Liver (tissue), 9 donors: ENCODE measurements around the gene KLF1. TPM values are rescaled to one million over a fixed set of nuclear protein-coding genes. Genes with fewer than 3 reads are reported as not detected.

Experiments
- DNase-seq: peaks from one replicate; pipeline ENCODE4 v3.0.0-alpha.2; 2017; ENCODE audit warnings: low spot score
- H3K27ac ChIP-seq, 2 donors: one replicate each; pipeline ENCODE4 v1.7.0; 2013; ENCODE audit warnings: inconsistent platforms in 2 of 2, low read length in 2 of 2, control low read depth in 1 of 2, low read depth in 1 of 2, mild to moderate bottlenecking in 1 of 2
- H3K27me3 ChIP-seq, 4 donors: one replicate each; pipeline versions ENCODE4 v1.6.1 to v1.7.0; 2013; ENCODE audit warnings: low read length in 3 of 4, inconsistent platforms in 1 of 4, mild to moderate bottlenecking in 1 of 4, moderate library complexity in 1 of 4; ENCODE audit not compliant: control insufficient read depth in 4 of 4, insufficient read depth in 4 of 4
- H3K36me3 ChIP-seq, 4 donors: one replicate each; pipeline versions ENCODE4 v1.6.1 to v1.7.0; 2013; ENCODE audit warnings: low read length in 3 of 4, mild to moderate bottlenecking in 3 of 4, low read depth in 1 of 4, moderate library complexity in 1 of 4; ENCODE audit not compliant: control insufficient read depth in 4 of 4, insufficient read depth in 3 of 4
- H3K4me1 ChIP-seq, 4 donors: one replicate each; pipeline versions ENCODE4 v1.6.1 to v1.7.0; 2013; ENCODE audit warnings: low read length in 3 of 4, mild to moderate bottlenecking in 3 of 4, moderate library complexity in 1 of 4; ENCODE audit not compliant: control insufficient read depth in 4 of 4, insufficient read depth in 4 of 4
- H3K4me3 ChIP-seq, 3 donors: one replicate each; pipeline versions ENCODE4 v1.6.1 to v1.7.0; 2013; ENCODE audit warnings: low read length in 3 of 3, control low read depth in 1 of 3, low read depth in 1 of 3, mild to moderate bottlenecking in 1 of 3
- H3K9ac ChIP-seq, 2 donors: one replicate each; pipeline ENCODE4 v1.7.0; 2013; ENCODE audit warnings: low read length in 2 of 2, mild to moderate bottlenecking in 2 of 2, moderate library complexity in 2 of 2, control low read depth in 1 of 2, low read depth in 1 of 2
- H3K9me3 ChIP-seq, 4 donors: one replicate each; pipeline versions ENCODE4 v1.6.1 to v1.7.0; 2013; ENCODE audit warnings: low read length in 3 of 4; ENCODE audit not compliant: control insufficient read depth in 4 of 4
- EGR1 ChIP-seq, 2 donors: IDR thresholded peaks; 2 replicates each; pipeline ENCODE4 v1.6.1; 2016 to 2018; ENCODE audit warnings: antibody characterized with exemption in 2 of 2, low read depth in 2 of 2
- FOXA1 ChIP-seq: IDR thresholded peaks from 2 replicates; pipeline ENCODE4 v1.6.1; 2016; ENCODE audit warnings: antibody characterized with exemption
- FOXA2 ChIP-seq: IDR thresholded peaks from 2 replicates; pipeline ENCODE4 v1.6.1; 2016; ENCODE audit warnings: antibody characterized with exemption
- GABPA ChIP-seq, 2 donors: IDR thresholded peaks in 1 of 2; conservative IDR thresholded peaks in 1 of 2; 2 replicates each; pipeline ENCODE4 v1.6.1; 2016; ENCODE audit warnings: antibody characterized with exemption in 2 of 2, mild to moderate bottlenecking in 1 of 2, moderate library complexity in 1 of 2
- HNF4A ChIP-seq, 2 donors: conservative IDR thresholded peaks; 2 replicates each; pipeline ENCODE4 v1.6.1; 2016; ENCODE audit warnings: antibody characterized with exemption in 2 of 2, mild to moderate bottlenecking in 2 of 2
- HNF4G ChIP-seq: IDR thresholded peaks from 2 replicates; pipeline ENCODE4 v1.6.1; 2016; ENCODE audit warnings: antibody characterized with exemption
- JUND ChIP-seq, 2 donors: IDR thresholded peaks; 2 replicates each; pipeline ENCODE4 v1.6.1; 2016; ENCODE audit warnings: antibody characterized with exemption in 2 of 2
- NR2F2 ChIP-seq: IDR thresholded peaks from 2 replicates; pipeline ENCODE4 v1.6.1; 2016; ENCODE audit warnings: antibody characterized with exemption
- RAD21 ChIP-seq, 2 donors: IDR thresholded peaks; 2 replicates each; pipeline ENCODE4 v1.6.1; 2016; ENCODE audit warnings: antibody characterized with exemption in 2 of 2, mild to moderate bottlenecking in 2 of 2
- RXRA ChIP-seq, 2 donors: IDR thresholded peaks; 2 replicates each; pipeline ENCODE4 v1.6.1; 2017 to 2018; ENCODE audit warnings: antibody characterized with exemption in 2 of 2, mild to moderate bottlenecking in 1 of 2
- SP1 ChIP-seq: IDR thresholded peaks from 2 replicates; pipeline ENCODE4 v1.6.1; 2018; ENCODE audit warnings: antibody characterized with exemption, mild to moderate bottlenecking
- TAF1 ChIP-seq: conservative IDR thresholded peaks from 2 replicates; pipeline ENCODE4 v1.6.1; 2016; ENCODE audit warnings: antibody characterized with exemption, mild to moderate bottlenecking
- YY1 ChIP-seq: IDR thresholded peaks from 2 replicates; pipeline ENCODE4 v1.6.1; 2016; ENCODE audit warnings: antibody characterized with exemption, mild to moderate bottlenecking
- WGBS: extraction: QIAGEN DNeasy Blood & Tissue Kit; methylation state at CpG from one replicate; pipeline ENCODE4 v1.1.7; 2013; 5-methylcytosine and 5-hydroxymethylcytosine counted together
- polyA plus RNA-seq, 2 donors: library from polyadenylated mRNA; stranded (reverse) in 1 of 2; unstranded in 1 of 2; fragments of 200-250 nt in 1 of 2; fragments of >200 nt in 1 of 2; fragmentation: Nextera tagmentation in 1 of 2; extraction: Ambion mirVana in 1 of 2; gene quantifications; one replicate each; pipeline versions ENCODE4 v1.2.1 to v1.2.3, GENCODE V29; 2013 to 2015
- total RNA-seq, 2 donors: library from RNA; depleted of rRNA; stranded (reverse); fragments of >200 nt; gene quantifications; one replicate each; pipeline ENCODE4 v1.2.3, GENCODE V29; 2014
- TF ChIP-seq, protein P1 (sequence below): IDR thresholded peaks from 2 replicates; pipeline ENCODE4 v1.6.1; 2016; ENCODE audit warnings: antibody characterized with exemption
- TF ChIP-seq, protein P2 (sequence below): IDR thresholded peaks from 2 replicates; pipeline ENCODE4 v1.6.1; 2016; ENCODE audit warnings: antibody characterized with exemption
- TF ChIP-seq, protein P3 (sequence below): fragments of 150-350 bp; IDR thresholded peaks from 2 replicates; pipeline ENCODE4 v1.5.1; 2017; ENCODE audit warnings: improper control_type of control experiment, low read depth, low read length; ENCODE audit not compliant: missing input control
- TF ChIP-seq, protein P4 (sequence below): IDR thresholded peaks from 2 replicates; pipeline ENCODE4 v1.6.1; 2016; ENCODE audit warnings: antibody characterized with exemption
- donor health status: healthy.
- donor health status: healthy.
- donor health status: healthy.
- donor health status: healthy.
- donor health status: healthy.

KLF1 gene
- total and polyA plus RNA-seq, 4 donors = 234 TPM; not detected in 3

DNA sequence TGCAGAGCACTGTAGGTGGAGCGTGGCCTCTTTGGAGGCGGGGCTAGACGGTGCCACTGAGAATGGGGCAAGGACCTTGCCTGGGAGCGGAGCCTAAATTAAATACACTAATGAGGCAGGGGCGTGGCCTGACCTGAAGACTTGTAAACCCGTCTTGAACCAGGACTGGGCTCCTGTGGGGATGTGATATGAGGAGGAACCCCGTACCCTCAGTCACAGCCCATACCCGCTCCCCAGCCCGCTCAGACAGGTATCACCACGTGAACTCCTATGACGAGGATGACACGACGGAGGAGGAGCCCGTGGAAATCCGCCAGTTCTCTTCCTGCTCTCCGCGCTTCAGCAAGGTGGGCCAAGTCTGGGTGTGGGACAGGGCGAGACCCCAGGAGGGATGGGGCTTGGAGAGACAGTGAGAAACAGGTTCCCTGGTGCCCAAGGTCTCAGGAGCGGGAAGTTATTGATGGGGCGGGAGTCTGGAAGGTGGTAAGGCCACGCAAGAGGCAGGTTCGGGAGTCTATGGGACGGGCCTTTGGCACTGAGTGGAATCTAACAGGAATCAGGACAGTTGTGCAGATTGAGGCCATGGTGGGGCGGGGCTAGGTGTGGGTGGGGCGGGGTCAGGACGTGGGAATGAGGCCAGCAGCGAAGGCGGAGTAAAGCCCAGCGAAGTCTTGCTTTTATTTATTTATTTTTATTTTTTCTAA, 20.4 kb downstream of the KLF1 start (continued):
- TF ChIP-seq, protein P1, sequence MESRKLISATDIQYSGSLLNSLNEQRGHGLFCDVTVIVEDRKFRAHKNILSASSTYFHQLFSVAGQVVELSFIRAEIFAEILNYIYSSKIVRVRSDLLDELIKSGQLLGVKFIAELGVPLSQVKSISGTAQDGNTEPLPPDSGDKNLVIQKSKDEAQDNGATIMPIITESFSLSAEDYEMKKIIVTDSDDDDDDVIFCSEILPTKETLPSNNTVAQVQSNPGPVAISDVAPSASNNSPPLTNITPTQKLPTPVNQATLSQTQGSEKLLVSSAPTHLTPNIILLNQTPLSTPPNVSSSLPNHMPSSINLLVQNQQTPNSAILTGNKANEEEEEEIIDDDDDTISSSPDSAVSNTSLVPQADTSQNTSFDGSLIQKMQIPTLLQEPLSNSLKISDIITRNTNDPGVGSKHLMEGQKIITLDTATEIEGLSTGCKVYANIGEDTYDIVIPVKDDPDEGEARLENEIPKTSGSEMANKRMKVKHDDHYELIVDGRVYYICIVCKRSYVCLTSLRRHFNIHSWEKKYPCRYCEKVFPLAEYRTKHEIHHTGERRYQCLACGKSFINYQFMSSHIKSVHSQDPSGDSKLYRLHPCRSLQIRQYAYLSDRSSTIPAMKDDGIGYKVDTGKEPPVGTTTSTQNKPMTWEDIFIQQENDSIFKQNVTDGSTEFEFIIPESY = no peak
- no peak for TF ChIP-seq NR2F2

DNA sequence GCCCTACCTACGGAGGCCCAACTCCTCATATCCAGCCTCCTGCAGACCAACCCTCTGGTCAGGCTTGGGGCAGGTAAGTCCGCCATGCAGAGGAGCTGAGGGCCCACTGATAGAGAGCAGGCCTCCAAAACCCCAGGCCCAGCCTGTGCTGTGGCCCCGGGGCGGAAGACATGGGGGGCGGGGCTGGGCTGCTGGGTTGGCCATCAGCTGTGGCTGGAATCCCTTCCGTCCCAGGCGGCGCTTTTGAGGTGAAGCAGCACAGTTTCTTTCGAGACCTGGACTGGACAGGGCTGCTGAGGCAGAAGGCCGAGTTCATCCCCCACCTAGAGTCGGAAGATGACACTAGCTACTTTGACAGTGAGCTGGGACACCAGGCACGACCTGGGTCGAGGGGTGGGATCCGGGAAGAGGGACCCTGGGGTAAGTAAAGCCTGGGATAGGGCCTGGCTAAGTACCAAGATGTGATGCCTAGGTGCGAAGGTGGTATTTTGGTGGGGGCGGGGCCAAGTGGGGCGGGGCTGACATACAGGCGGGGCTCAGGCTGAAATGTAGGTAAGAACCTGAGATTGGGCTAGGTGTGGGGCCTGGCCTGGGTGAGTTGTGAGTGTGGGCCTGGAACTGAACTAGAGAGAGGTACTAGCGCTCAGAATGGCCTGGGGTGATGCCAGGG, 21.1 kb downstream of the KLF1 start:
- H3K9me3 ChIP-seq = no peaks in the 10 kb centered on the region
- DNase-seq = no peak
- H3K27ac ChIP-seq = no peak overlapping the region
- H3K4me1 ChIP-seq = peaks cover 0 to 8% (median 5%) of the 10 kb centered on the region in 4 donors
- no peak overlapping the region for H3K9ac ChIP-seq
- H3K27me3 ChIP-seq = no peaks in the 10 kb centered on the region
- no peaks in the 10 kb centered on the region for H3K36me3 ChIP-seq
- WGBS = 85% methylated on average over 19 of the region's 19 CpGs
- no peak overlapping the region for H3K4me3 ChIP-seq
- no peak for TF ChIP-seq HNF4A (conservative IDR thresholded peaks at IDR 0.05)
- TF ChIP-seq, protein P2, sequence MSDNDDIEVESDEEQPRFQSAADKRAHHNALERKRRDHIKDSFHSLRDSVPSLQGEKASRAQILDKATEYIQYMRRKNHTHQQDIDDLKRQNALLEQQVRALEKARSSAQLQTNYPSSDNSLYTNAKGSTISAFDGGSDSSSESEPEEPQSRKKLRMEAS = no peak
- no peak for TF ChIP-seq EGR1 (IDR thresholded peaks at IDR 0.05; ENCODE audit: low read depth in 2 of 2)
- TF ChIP-seq RAD21 (IDR thresholded peaks at IDR 0.05) = no peak

DNA sequence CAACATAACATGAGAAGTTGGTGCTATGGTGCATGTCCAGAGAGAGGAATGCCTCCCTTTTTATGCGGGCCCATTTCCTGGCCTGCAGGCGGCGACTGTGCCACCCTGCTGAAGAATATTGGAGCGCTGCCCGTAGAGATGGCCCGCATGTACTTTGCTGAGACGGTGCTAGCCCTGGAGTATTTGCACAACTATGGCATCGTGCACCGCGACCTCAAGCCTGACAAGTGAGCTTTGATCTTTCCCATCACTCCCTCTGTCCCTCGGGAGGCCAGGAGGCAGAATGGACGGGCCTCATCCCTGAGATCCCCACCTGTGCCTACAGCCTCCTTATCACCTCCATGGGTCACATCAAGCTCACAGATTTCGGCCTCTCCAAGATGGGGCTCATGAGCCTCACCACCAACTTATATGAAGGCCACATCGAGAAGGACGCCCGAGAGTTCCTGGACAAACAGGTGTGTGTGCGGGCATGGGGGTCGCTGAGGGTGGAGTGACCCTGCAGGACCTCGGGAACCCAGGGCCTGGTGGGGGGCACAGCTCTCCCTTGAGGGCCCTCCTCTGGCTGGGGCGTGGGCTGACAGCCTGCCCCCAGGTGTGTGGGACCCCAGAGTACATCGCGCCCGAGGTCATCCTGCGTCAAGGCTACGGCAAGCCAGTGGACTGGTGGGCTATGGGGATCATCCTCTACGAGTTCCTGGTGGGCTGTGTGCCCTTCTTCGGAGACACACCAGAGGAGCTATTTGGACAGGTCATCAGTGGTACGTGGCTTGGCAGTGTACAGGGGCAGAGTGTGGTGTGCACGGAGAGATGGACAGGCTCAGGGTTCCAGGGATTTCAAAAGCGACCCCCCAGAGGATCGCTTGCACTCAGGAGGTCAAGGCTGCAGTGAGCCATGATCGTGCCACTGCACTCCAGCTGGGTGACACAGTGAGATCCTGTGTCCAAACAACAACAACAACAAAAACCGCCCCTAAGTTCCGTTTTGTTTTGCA, 22.0 kb downstream of the KLF1 start:
- Histone ChIP-seq H3K4me3 (no peak overlapping the region), H3K27me3 (no peaks in the 10 kb centered on the region), H3K9me3 (no peaks in the 10 kb centered on the region), H3K36me3 (no peaks in the 10 kb centered on the region), H3K27ac (no peak overlapping the region), H3K9ac (no peak overlapping the region), H3K4me1 (peaks cover 0 to 8% (median 5%) of the 10 kb centered on the region in 4 donors)
- 75% methylated on average over 34 of the region's 34 CpGs for WGBS
- DNase-seq = no peak
- TF ChIP-seq HNF4A (conservative IDR thresholded peaks at IDR 0.05) = peak; percentile 19 to 69
- no peak for TF ChIP-seq NR2F2
- TF ChIP-seq SP1 = no peak
- TF ChIP-seq EGR1 (IDR thresholded peaks at IDR 0.05; ENCODE audit: low read depth in 2 of 2) = no peak
- TF ChIP-seq JUND (IDR thresholded peaks at IDR 0.05) = no peak
- TF ChIP-seq YY1 = peak; percentile 44
- no peak for TF ChIP-seq TAF1
- TF ChIP-seq FOXA1 = no peak
- TF ChIP-seq, protein P3, sequence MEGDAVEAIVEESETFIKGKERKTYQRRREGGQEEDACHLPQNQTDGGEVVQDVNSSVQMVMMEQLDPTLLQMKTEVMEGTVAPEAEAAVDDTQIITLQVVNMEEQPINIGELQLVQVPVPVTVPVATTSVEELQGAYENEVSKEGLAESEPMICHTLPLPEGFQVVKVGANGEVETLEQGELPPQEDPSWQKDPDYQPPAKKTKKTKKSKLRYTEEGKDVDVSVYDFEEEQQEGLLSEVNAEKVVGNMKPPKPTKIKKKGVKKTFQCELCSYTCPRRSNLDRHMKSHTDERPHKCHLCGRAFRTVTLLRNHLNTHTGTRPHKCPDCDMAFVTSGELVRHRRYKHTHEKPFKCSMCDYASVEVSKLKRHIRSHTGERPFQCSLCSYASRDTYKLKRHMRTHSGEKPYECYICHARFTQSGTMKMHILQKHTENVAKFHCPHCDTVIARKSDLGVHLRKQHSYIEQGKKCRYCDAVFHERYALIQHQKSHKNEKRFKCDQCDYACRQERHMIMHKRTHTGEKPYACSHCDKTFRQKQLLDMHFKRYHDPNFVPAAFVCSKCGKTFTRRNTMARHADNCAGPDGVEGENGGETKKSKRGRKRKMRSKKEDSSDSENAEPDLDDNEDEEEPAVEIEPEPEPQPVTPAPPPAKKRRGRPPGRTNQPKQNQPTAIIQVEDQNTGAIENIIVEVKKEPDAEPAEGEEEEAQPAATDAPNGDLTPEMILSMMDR = peak; percentile 40
- TF ChIP-seq HNF4G = no peak
- peak in 1 of 2 donors; percentile 42 for TF ChIP-seq RXRA (IDR thresholded peaks at IDR 0.05)
- peak in 1 of 2 donors; percentile 41 for TF ChIP-seq GABPA (IDR thresholded peaks at IDR 0.05 in 1 of 2, conservative IDR thresholded peaks at IDR 0.05 in 1 of 2)
- TF ChIP-seq, protein P4, sequence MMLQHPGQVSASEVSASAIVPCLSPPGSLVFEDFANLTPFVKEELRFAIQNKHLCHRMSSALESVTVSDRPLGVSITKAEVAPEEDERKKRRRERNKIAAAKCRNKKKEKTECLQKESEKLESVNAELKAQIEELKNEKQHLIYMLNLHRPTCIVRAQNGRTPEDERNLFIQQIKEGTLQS = no peak
- TF ChIP-seq RAD21 (IDR thresholded peaks at IDR 0.05) = peak; percentile 35 to 78
- TF ChIP-seq, protein P2 = no peak
- TF ChIP-seq, protein P1 = no peak
- TF ChIP-seq FOXA2 = no peak
